ENCODE data around the gene PCDHGB2. TPM values are rescaled to one million over a fixed set of nuclear protein-coding genes. Genes with fewer than 3 reads are reported as not detected.

PCDHGB2 gene
- polyA plus RNA-seq, 4 donors = 3.4 to 4.7 (median 3.9) TPM

- DNase-seq (ENCODE audit: low read depth in 4 of 4, low spot score in 3 of 4) = no peak
Measured at GRCh38 chr5:141411575-141411974, 51.8 kb downstream of the PCDHGB2 start.

Other genes with a start within 250 kb of the PCDHGB2 start
- gene PCDHB4, start 238.2 kb upstream of the PCDHGB2 start, polyA plus RNA-seq (ENCODE audit: insufficient read length in 4 of 4) = 1 to 10 TPM; 1.5 to 2.8 (median 2.1) TPM
- 1 to 10 TPM; 7.0 to 9.9 (median 8.2) TPM for gene PCDHB5, start 224.8 kb upstream of the PCDHGB2 start, polyA plus RNA-seq (ENCODE audit: insufficient read length in 4 of 4)
- gene PCDHB6, start 209.9 kb upstream of the PCDHGB2 start, polyA plus RNA-seq (ENCODE audit: insufficient read length in 4 of 4) = 1 to 10 TPM; 3.0 to 4.0 (median 3.4) TPM
- 1 to 10 TPM; 4.9 to 6.2 (median 5.9) TPM for gene PCDHB7, start 187.3 kb upstream of the PCDHGB2 start, polyA plus RNA-seq (ENCODE audit: insufficient read length in 4 of 4)
- gene PCDHB8, start 182.2 kb upstream of the PCDHGB2 start, polyA plus RNA-seq (ENCODE audit: insufficient read length in 4 of 4) = 1 to 10 TPM; 1.3 to 3.9 (median 2.6) TPM
- 1 to 10 TPM; 3.5 to 7.7 (median 5.2) TPM for gene PCDHB16, start 177.6 kb upstream of the PCDHGB2 start, polyA plus RNA-seq (ENCODE audit: insufficient read length in 4 of 4)
- 1 to 10 TPM; 3.2 to 6.3 (median 3.8) TPM for gene PCDHB9, start 172.8 kb upstream of the PCDHGB2 start, polyA plus RNA-seq (ENCODE audit: insufficient read length in 4 of 4)
- gene PCDHB10, start 167.6 kb upstream of the PCDHGB2 start, polyA plus RNA-seq (ENCODE audit: insufficient read length in 4 of 4) = 1 to 10 TPM; 6.5 to 9.4 (median 7.7) TPM
- 1 to 10 TPM; 4.8 to 6.3 (median 5.1) TPM for gene PCDHB11, start 160.4 kb upstream of the PCDHGB2 start, polyA plus RNA-seq (ENCODE audit: insufficient read length in 4 of 4)
- 1 to 10 TPM; 4.6 to 6.5 (median 5.5) TPM for gene PCDHB12, start 151.3 kb upstream of the PCDHGB2 start, polyA plus RNA-seq (ENCODE audit: insufficient read length in 4 of 4)
- gene PCDHB13, start 146.1 kb upstream of the PCDHGB2 start, polyA plus RNA-seq (ENCODE audit: insufficient read length in 4 of 4) = 1 to 10 TPM; 5.6 to 6.8 (median 6.3) TPM
- 10 to 100 TPM in 1 of 4 donors, 1 to 10 TPM in 3; 8.1 to 11.2 (median 8.8) TPM for gene PCDHB14, start 136.7 kb upstream of the PCDHGB2 start, polyA plus RNA-seq (ENCODE audit: insufficient read length in 4 of 4)
- gene PCDHB15, start 114.6 kb upstream of the PCDHGB2 start, polyA plus RNA-seq (ENCODE audit: insufficient read length in 4 of 4) = 10 to 100 TPM; 14.7 to 17.0 (median 16.0) TPM
- gene SLC25A2, start 55.9 kb upstream of the PCDHGB2 start, polyA plus RNA-seq (ENCODE audit: insufficient read length in 4 of 4) = under 1 TPM in 1 of 4 donors, not detected in 3; 0.04 TPM
- 100 to 1,000 TPM; 146 to 183 (median 171) TPM for gene TAF7, start 39.2 kb upstream of the PCDHGB2 start, polyA plus RNA-seq (ENCODE audit: insufficient read length in 4 of 4)
- 1 to 10 TPM in 2 of 4 donors, under 1 TPM in 2; 0.74 to 1.3 (median 0.96) TPM for gene PCDHGA1, start 29.5 kb upstream of the PCDHGB2 start, polyA plus RNA-seq (ENCODE audit: insufficient read length in 4 of 4)
- 1 to 10 TPM; 5.8 to 7.7 (median 6.1) TPM for gene PCDHGA2, start 21.2 kb upstream of the PCDHGB2 start, polyA plus RNA-seq (ENCODE audit: insufficient read length in 4 of 4)
- 1 to 10 TPM; 2.2 to 4.2 (median 3.1) TPM for gene PCDHGA3, start 16.2 kb upstream of the PCDHGB2 start, polyA plus RNA-seq (ENCODE audit: insufficient read length in 4 of 4)
- 1 to 10 TPM; 1.3 to 2.4 (median 2.0) TPM for gene PCDHGB1, start 9.9 kb upstream of the PCDHGB2 start, polyA plus RNA-seq (ENCODE audit: insufficient read length in 4 of 4)
- gene PCDHGA4, start 5.0 kb upstream of the PCDHGB2 start, polyA plus RNA-seq (ENCODE audit: insufficient read length in 4 of 4) = 1 to 10 TPM; 2.3 to 3.1 (median 2.5) TPM
- 1 to 10 TPM; 2.2 to 3.0 (median 2.5) TPM for gene PCDHGA5, start 4.2 kb downstream of the PCDHGB2 start, polyA plus RNA-seq (ENCODE audit: insufficient read length in 4 of 4)
- 1 to 10 TPM; 1.7 to 2.3 (median 2.0) TPM for gene PCDHGB3, start 10.2 kb downstream of the PCDHGB2 start, polyA plus RNA-seq (ENCODE audit: insufficient read length in 4 of 4)
- gene PCDHGA6, start 13.9 kb downstream of the PCDHGB2 start, polyA plus RNA-seq (ENCODE audit: insufficient read length in 4 of 4) = 1 to 10 TPM; 5.4 to 9.1 (median 6.5) TPM
- 1 to 10 TPM; 2.1 to 2.8 (median 2.2) TPM for gene PCDHGA7, start 22.7 kb downstream of the PCDHGB2 start, polyA plus RNA-seq (ENCODE audit: insufficient read length in 4 of 4)
- gene PCDHGB4, start 27.7 kb downstream of the PCDHGB2 start, polyA plus RNA-seq (ENCODE audit: insufficient read length in 4 of 4) = 1 to 10 TPM; 4.3 to 6.6 (median 6.0) TPM
- under 1 TPM; 0.30 to 0.52 (median 0.32) TPM for gene PCDHGA8, start 32.6 kb downstream of the PCDHGB2 start, polyA plus RNA-seq (ENCODE audit: insufficient read length in 4 of 4)
- 10 to 100 TPM in 1 of 4 donors, 1 to 10 TPM in 3; 9.4 to 11.0 (median 9.7) TPM for gene PCDHGB5, start 38.0 kb downstream of the PCDHGB2 start, polyA plus RNA-seq (ENCODE audit: insufficient read length in 4 of 4)
- 1 to 10 TPM; 5.5 to 6.5 (median 6.0) TPM for gene PCDHGA9, start 42.8 kb downstream of the PCDHGB2 start, polyA plus RNA-seq (ENCODE audit: insufficient read length in 4 of 4)
- 1 to 10 TPM; 7.0 to 8.3 (median 8.2) TPM for gene PCDHGB6, start 48.0 kb downstream of the PCDHGB2 start, polyA plus RNA-seq (ENCODE audit: insufficient read length in 4 of 4)
- gene PCDHGA10, start 53.0 kb downstream of the PCDHGB2 start, polyA plus RNA-seq (ENCODE audit: insufficient read length in 4 of 4) = 1 to 10 TPM; 3.7 to 3.9 (median 3.9) TPM
- gene PCDHGB7, start 57.7 kb downstream of the PCDHGB2 start, polyA plus RNA-seq (ENCODE audit: insufficient read length in 4 of 4) = 10 to 100 TPM; 15.4 to 16.6 (median 15.9) TPM
- 1 to 10 TPM; 4.4 to 5.5 (median 4.9) TPM for gene PCDHGA11, start 61.1 kb downstream of the PCDHGB2 start, polyA plus RNA-seq (ENCODE audit: insufficient read length in 4 of 4)
- gene PCDHGA12, start 70.5 kb downstream of the PCDHGB2 start, polyA plus RNA-seq (ENCODE audit: insufficient read length in 4 of 4) = 1 to 10 TPM in 3 of 4 donors, under 1 TPM in 1; 0.97 to 2.1 (median 1.7) TPM
- gene PCDHGC3, start 116.0 kb downstream of the PCDHGB2 start, polyA plus RNA-seq (ENCODE audit: insufficient read length in 4 of 4) = 100 to 1,000 TPM; 105 to 128 (median 117) TPM
- 1 to 10 TPM; 2.8 to 3.4 (median 3.2) TPM for gene PCDHGC4, start 125.0 kb downstream of the PCDHGB2 start, polyA plus RNA-seq (ENCODE audit: insufficient read length in 4 of 4)
- under 1 TPM; 0.11 to 0.61 (median 0.34) TPM for gene PCDHGC5, start 129.1 kb downstream of the PCDHGB2 start, polyA plus RNA-seq (ENCODE audit: insufficient read length in 4 of 4)

All from right renal pelvis (tissue), 4 donors.